IPS-18c (cell line): ENCODE measurements around the gene CENPT.
A peak's percentile ranks its signal among the peaks of the same experiment; 100 is the strongest.

Source experiments
- H3K4me3 ChIP-seq: 2 replicates; pipeline ENCODE4 v1.7.0; 2013; ENCODE audit warnings: low read depth, mild to moderate bottlenecking, low read length, moderate library complexity; ENCODE audit not compliant: insufficient read depth
- H3K9me3 ChIP-seq: one replicate; pipeline ENCODE4 v1.6.1; 2013; ENCODE audit warnings: mild to moderate bottlenecking, low read length, moderate library complexity; ENCODE audit not compliant: control insufficient read depth, insufficient read depth

Gene CENPT

GRCh38 chr16:67847064-67847861, at the start of gene CENPT:
CENPT (minus strand) TSS chr16:67847693; CDS start chr16:67833859, 13,834 bp downstream.
- no peaks in the 10 kb centered on the region for H3K9me3 ChIP-seq
- peak within 1 kb of the TSS; percentile 96 for H3K4me3 ChIP-seq

GRCh38 chr16:67897231-67897630, 49.7 kb upstream of the CENPT start:
- Histone ChIP-seq H3K9me3 (no peaks in the 10 kb centered on the region), H3K4me3 (no peak overlapping the region)

- H3K9me3 ChIP-seq: no peaks in the 10 kb centered on the region
- H3K4me3 ChIP-seq: peak overlapping the region; percentile 98
Measured at GRCh38 chr16:67893743-67894399, 46.4 kb upstream of the CENPT start.

GRCh38 chr16:67892899-67893742, 45.6 kb upstream of the CENPT start, which contains the start of gene PSKH1:
PSKH1 (plus strand) TSS chr16:67893254; CDS start chr16:67908750, 15,496 bp downstream.
- H3K9me3 ChIP-seq: no peaks in the 10 kb centered on the region
- H3K4me3 ChIP-seq: peak within 1 kb of the TSS; percentile 98

GRCh38 chr16:67892375-67892774, 44.9 kb upstream of the CENPT start:
- H3K4me3 ChIP-seq: peak overlapping the region; percentile 10; the same call in 1 of the 2 replicates

GRCh38 chr16:67888331-67888730, 40.8 kb upstream of the CENPT start:
- H3K9me3 ChIP-seq: no peaks in the 10 kb centered on the region

More at GRCh38 chr16:67892375-67892774, 44.9 kb upstream of the CENPT start:
- H3K9me3 ChIP-seq: no peaks in the 10 kb centered on the region

GRCh38 chr16:67886387-67886786, 38.9 kb upstream of the CENPT start:
- Histone ChIP-seq H3K9me3 (no peaks in the 10 kb centered on the region), H3K4me3 (no peak overlapping the region)

More at GRCh38 chr16:67888331-67888730, 40.8 kb upstream of the CENPT start:
- no peak overlapping the region for H3K4me3 ChIP-seq

GRCh38 chr16:67885976-67886375, 38.5 kb upstream of the CENPT start:
- no peak overlapping the region for H3K4me3 ChIP-seq
- H3K9me3 ChIP-seq: no peaks in the 10 kb centered on the region

GRCh38 chr16:67885545-67885944, 38.1 kb upstream of the CENPT start:
- Histone ChIP-seq H3K9me3 (no peaks in the 10 kb centered on the region), H3K4me3 (no peak overlapping the region; the same call in 1 of the 2 replicates)

GRCh38 chr16:67884684-67885083, 37.2 kb upstream of the CENPT start, which contains the start of gene NRN1L:
NRN1L (plus strand) TSS chr16:67884885; CDS start chr16:67884904, 19 bp downstream.
- Histone ChIP-seq H3K4me3 (peak within 1 kb of the TSS; percentile 28), H3K9me3 (no peaks in the 10 kb centered on the region)

GRCh38 chr16:67883872-67884261, 36.4 kb upstream of the CENPT start:
- Histone ChIP-seq H3K4me3 (no peak overlapping the region; the same call in 1 of the 2 replicates), H3K9me3 (no peaks in the 10 kb centered on the region)

- Histone ChIP-seq H3K4me3 (no peak overlapping the region), H3K9me3 (no peaks in the 10 kb centered on the region)
Measured at GRCh38 chr16:67883146-67883871, 35.8 kb upstream of the CENPT start.

- Histone ChIP-seq H3K4me3 (no peak overlapping the region), H3K9me3 (no peaks in the 10 kb centered on the region)
Measured at GRCh38 chr16:67882374-67883145, 35.1 kb upstream of the CENPT start.

- no peak overlapping the region for H3K4me3 ChIP-seq
- H3K9me3 ChIP-seq: no peaks in the 10 kb centered on the region
Measured at GRCh38 chr16:67881621-67882161, 34.2 kb upstream of the CENPT start.

- no peaks in the 10 kb centered on the region for H3K9me3 ChIP-seq
- H3K4me3 ChIP-seq: no peak overlapping the region
Measured at GRCh38 chr16:67880584-67880983, 33.1 kb upstream of the CENPT start.

GRCh38 chr16:67879936-67880335, 32.4 kb upstream of the CENPT start:
- H3K4me3 ChIP-seq: no peak overlapping the region

More at GRCh38 chr16:67879936-67880335, 32.4 kb upstream of the CENPT start:
- H3K9me3 ChIP-seq: no peaks in the 10 kb centered on the region
